Erythroblast (primary cell): ENCODE data around the gene HELQ.

Experiments used
- GATA1 ChIP-seq: IDR thresholded peaks from 2 replicates; pipeline ENCODE4 v1.6.1; 2011; ENCODE audit warnings: low read depth, mild to moderate bottlenecking, control low read depth, low read length, moderate library complexity
- POLR2A ChIP-seq: IDR thresholded peaks from 2 replicates; pipeline ENCODE4 v1.6.1; 2011; ENCODE audit warnings: mild to moderate bottlenecking, low read length

DNA sequence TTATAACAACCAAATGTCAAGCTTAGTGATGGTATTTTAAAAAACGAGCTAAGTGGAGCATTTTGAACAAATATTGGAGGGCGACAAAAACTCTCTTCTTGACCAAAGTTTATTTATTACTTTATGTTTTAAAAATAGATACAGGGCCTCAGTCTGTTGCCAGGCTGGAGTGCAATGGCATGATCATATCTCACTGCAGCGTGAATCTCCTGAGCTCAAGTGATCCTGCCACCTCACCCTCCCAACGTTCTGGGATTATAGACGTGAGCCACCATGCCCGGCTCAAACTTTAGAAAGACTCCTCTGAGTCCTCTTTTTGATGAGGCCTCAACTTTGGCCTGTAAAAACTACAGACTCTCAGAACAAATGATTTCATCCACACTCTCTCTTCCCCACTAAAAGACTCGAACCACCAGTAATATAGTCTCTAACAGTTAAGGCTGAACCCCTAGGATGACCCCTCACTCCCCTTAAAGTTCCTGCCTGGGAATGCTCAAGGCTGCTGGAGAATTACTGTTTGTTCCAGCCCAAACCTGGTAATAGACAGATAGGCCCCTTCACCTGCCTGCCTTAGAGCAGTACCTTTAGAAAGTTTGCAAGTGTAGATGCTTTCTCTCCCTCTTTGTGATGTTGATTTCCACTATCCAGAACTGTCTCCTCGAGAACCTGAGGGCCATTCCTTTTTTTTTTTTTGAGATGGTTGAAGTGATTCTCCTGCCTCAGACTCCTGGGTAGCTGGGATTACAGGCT, 65.7 kb downstream of the HELQ start:
- TF ChIP-seq POLR2A (no peak), GATA1 (no peak)
